ENCODE results near the gene SYNPR.

DNA sequence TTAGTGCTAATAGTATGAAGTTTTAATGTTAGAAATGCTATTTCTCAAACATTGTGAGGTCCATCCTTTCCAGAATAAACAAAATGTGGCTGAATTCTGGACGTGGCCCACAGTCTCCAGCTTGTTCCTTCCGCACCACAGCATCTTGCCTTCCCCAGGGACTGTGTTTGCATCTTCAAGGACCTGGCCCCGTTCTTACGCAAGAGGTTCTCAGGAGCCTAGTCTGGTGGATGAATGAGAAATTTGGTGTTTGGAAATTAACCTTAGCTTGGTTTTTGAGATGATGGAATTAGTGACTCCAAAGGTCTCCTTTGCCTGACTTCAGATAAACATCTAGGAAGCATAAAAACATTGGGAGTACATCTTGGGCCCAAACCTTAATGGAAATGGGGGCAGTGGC lies 18.1 kb downstream of the SYNPR start:
- TF ChIP-seq, protein P1, sequence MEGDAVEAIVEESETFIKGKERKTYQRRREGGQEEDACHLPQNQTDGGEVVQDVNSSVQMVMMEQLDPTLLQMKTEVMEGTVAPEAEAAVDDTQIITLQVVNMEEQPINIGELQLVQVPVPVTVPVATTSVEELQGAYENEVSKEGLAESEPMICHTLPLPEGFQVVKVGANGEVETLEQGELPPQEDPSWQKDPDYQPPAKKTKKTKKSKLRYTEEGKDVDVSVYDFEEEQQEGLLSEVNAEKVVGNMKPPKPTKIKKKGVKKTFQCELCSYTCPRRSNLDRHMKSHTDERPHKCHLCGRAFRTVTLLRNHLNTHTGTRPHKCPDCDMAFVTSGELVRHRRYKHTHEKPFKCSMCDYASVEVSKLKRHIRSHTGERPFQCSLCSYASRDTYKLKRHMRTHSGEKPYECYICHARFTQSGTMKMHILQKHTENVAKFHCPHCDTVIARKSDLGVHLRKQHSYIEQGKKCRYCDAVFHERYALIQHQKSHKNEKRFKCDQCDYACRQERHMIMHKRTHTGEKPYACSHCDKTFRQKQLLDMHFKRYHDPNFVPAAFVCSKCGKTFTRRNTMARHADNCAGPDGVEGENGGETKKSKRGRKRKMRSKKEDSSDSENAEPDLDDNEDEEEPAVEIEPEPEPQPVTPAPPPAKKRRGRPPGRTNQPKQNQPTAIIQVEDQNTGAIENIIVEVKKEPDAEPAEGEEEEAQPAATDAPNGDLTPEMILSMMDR (IDR thresholded peaks at IDR 0.05) = no peak
- TF ChIP-seq POLR2A (IDR thresholded peaks at IDR 0.05) (no peak), POLR2AphosphoS5 (IDR thresholded peaks at IDR 0.05) (no peak), EP300 (IDR thresholded peaks at IDR 0.05; ENCODE audit: low read depth) (no peak)
